ENCODE results near the gene CAPN5.

CAPN5 gene

GRCh38 chr11:77127920-77128691 is 61.3 kb downstream of the CAPN5 start, which contains the start of gene MYO7A:
Gene MYO7A (plus strand): TSS chr11:77128246. CDS start chr11:77130635, 2,389 bp downstream.
- H3K27ac ChIP-seq (ENCODE audit: low read length): no peak within 1 kb of the TSS
- H3K4me3 ChIP-seq (ENCODE audit: low read length): peak within 1 kb of the TSS; percentile 79
- peaks cover 15% of the 10 kb centered on the region for H3K4me1 ChIP-seq (ENCODE audit: low read length)
- H3K36me3 ChIP-seq (replicated peaks; ENCODE audit: low read depth, low read length): no peaks in the 10 kb centered on the region
- no peaks in the 10 kb centered on the region for H3K79me2 ChIP-seq (ENCODE audit: low read length)
- no peaks in the 10 kb centered on the region for H3K9me3 ChIP-seq (ENCODE audit: insufficient read depth, low read length)
- TF ChIP-seq CTCF (IDR thresholded peaks at IDR 0.05; ENCODE audit: low read depth, low read length): no peak
- no peak for TF ChIP-seq EZH2phosphoT487 (IDR thresholded peaks at IDR 0.05; ENCODE audit: low read depth)
- H4K20me1 ChIP-seq (ENCODE audit: insufficient read depth, low read length): no peaks in the 10 kb centered on the region
- H3K27me3 ChIP-seq (ENCODE audit: low read depth, low read length): no peaks in the 10 kb centered on the region
- H3K4me2 ChIP-seq (ENCODE audit: low read length): peak within 1 kb of the TSS; percentile 99
- peak within 1 kb of the TSS; percentile 54 for H3K9ac ChIP-seq (ENCODE audit: low read length)
- H2AFZ ChIP-seq (ENCODE audit: low read depth, low read length): peak within 1 kb of the TSS; percentile 98

GRCh38 chr11:77129069-77129841 is 62.5 kb downstream of the CAPN5 start:
- H3K27me3 ChIP-seq (ENCODE audit: low read depth, low read length): no peaks in the 10 kb centered on the region
- no peaks in the 10 kb centered on the region for H4K20me1 ChIP-seq (ENCODE audit: insufficient read depth, low read length)
- peaks cover 15% of the 10 kb centered on the region for H3K4me1 ChIP-seq (ENCODE audit: low read length)
- no peaks in the 10 kb centered on the region for H3K79me2 ChIP-seq (ENCODE audit: low read length)
- no peak overlapping the region for H3K9ac ChIP-seq (ENCODE audit: low read length)
- H2AFZ ChIP-seq (ENCODE audit: low read depth, low read length): no peak overlapping the region
- no peak for TF ChIP-seq CTCF (IDR thresholded peaks at IDR 0.05; ENCODE audit: low read depth, low read length)
- no peak for TF ChIP-seq EZH2phosphoT487 (IDR thresholded peaks at IDR 0.05; ENCODE audit: low read depth)
- no peaks in the 10 kb centered on the region for H3K9me3 ChIP-seq (ENCODE audit: insufficient read depth, low read length)
- no peak overlapping the region for H3K4me2 ChIP-seq (ENCODE audit: low read length)
- H3K36me3 ChIP-seq (replicated peaks; ENCODE audit: low read depth, low read length): no peaks in the 10 kb centered on the region
- no peak overlapping the region for H3K4me3 ChIP-seq (ENCODE audit: low read length)
- H3K27ac ChIP-seq (ENCODE audit: low read length): no peak overlapping the region

- no peak overlapping the region for H3K4me2 ChIP-seq (ENCODE audit: low read length)
- no peak overlapping the region for H2AFZ ChIP-seq (ENCODE audit: low read depth, low read length)
- H3K79me2 ChIP-seq (ENCODE audit: low read length): no peaks in the 10 kb centered on the region
- peaks cover 18% of the 10 kb centered on the region for H3K4me1 ChIP-seq (ENCODE audit: low read length)
- H3K27me3 ChIP-seq (ENCODE audit: low read depth, low read length): no peaks in the 10 kb centered on the region
- no peak overlapping the region for H3K27ac ChIP-seq (ENCODE audit: low read length)
- TF ChIP-seq EZH2phosphoT487 (IDR thresholded peaks at IDR 0.05; ENCODE audit: low read depth): no peak
- no peak for TF ChIP-seq CTCF (IDR thresholded peaks at IDR 0.05; ENCODE audit: low read depth, low read length)
- H3K9ac ChIP-seq (ENCODE audit: low read length): no peak overlapping the region
- H4K20me1 ChIP-seq (ENCODE audit: insufficient read depth, low read length): no peaks in the 10 kb centered on the region
- no peaks in the 10 kb centered on the region for H3K9me3 ChIP-seq (ENCODE audit: insufficient read depth, low read length)
- H3K4me3 ChIP-seq (ENCODE audit: low read length): no peak overlapping the region
- H3K36me3 ChIP-seq (replicated peaks; ENCODE audit: low read depth, low read length): no peaks in the 10 kb centered on the region
These were observed 63.3 kb downstream of the CAPN5 start for GRCh38 chr11:77129842-77130756.

Data from OCI-LY3 (cell line).